Effector memory CD8-positive, alpha-beta T cell (primary cell): ENCODE data around the gene CEP350.
"Not testable (repeated sequence)": the region's sequence is repeated elsewhere in the genome, so short reads cannot be mapped to it uniquely, and the experiment has no call there.

Source experiments
- ATAC-seq: fragments of 150-1000 bp; cut with Tn5 transposase; replicated peaks from 2 replicates; pipeline ENCODE4 v1.10.0; 2021; ENCODE audit warnings: mild to moderate bottlenecking, moderate library complexity
- DNase-seq, 3 experiments: peaks; one replicate each; pipeline ENCODE4 v3.0.0; 2021
- H3K27ac Mint-ChIP-seq, 2 donors: one replicate each; pipeline ENCODE4 v1.8.0; 2022; ENCODE audit warnings: mild to moderate bottlenecking in 2 of 2, mixed read lengths in 2 of 2, moderate library complexity in 2 of 2
- H3K27me3 Mint-ChIP-seq, 2 donors: one replicate each; pipeline ENCODE4 v1.8.0; 2022; ENCODE audit warnings: mixed read lengths in 2 of 2
- H3K36me3 Mint-ChIP-seq: one replicate; pipeline ENCODE4 v1.8.0; 2022; ENCODE audit warnings: mild to moderate bottlenecking, moderate library complexity, mixed read lengths; ENCODE audit not compliant: insufficient read depth
- H3K4me1 Mint-ChIP-seq, 2 donors: one replicate each; pipeline ENCODE4 v1.8.0; 2022; ENCODE audit warnings: low read depth in 2 of 2, mixed read lengths in 2 of 2
- H3K4me3 Mint-ChIP-seq, 2 donors: one replicate each; pipeline ENCODE4 v1.8.0; 2022; ENCODE audit warnings: mild to moderate bottlenecking in 2 of 2, mixed read lengths in 2 of 2, moderate library complexity in 2 of 2
- H3K9me3 Mint-ChIP-seq, 2 donors: one replicate each; pipeline ENCODE4 v1.8.0; 2022; ENCODE audit warnings: mixed read lengths in 2 of 2

Gene CEP350

DNA sequence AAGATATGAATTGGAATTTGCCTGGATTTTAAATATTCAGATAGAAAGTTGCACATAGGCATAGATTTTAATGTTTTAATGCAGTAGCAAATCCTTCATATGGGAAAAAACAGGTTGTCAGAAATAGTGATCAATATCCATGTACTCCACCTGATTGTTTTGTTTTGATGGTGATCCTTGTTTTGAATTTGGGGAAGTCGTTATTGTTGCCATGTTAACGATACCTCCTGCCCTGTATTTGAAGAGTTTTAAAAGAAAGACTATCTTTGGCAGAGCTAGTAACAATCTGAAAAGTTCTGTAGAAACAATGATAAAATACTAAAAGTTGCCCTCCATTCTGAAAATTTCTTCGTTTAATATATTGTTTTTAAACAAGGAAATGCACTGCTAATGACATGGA lies 1.1 kb downstream of the CEP350 start:
- peaks cover 28 to 52% of the 10 kb centered on the region in 2 donors for H3K4me1 Mint-ChIP-seq
- no peak for ATAC-seq
- no peaks in the 10 kb centered on the region for H3K27me3 Mint-ChIP-seq
- H3K36me3 Mint-ChIP-seq: peaks cover 20% of the 10 kb centered on the region
- H3K27ac Mint-ChIP-seq: peak overlapping the region; percentile 90 to 92
- peak overlapping the region; percentile 84 to 86 for H3K4me3 Mint-ChIP-seq
- DNase-seq: no peak
- H3K9me3 Mint-ChIP-seq: no peaks in the 10 kb centered on the region

DNA sequence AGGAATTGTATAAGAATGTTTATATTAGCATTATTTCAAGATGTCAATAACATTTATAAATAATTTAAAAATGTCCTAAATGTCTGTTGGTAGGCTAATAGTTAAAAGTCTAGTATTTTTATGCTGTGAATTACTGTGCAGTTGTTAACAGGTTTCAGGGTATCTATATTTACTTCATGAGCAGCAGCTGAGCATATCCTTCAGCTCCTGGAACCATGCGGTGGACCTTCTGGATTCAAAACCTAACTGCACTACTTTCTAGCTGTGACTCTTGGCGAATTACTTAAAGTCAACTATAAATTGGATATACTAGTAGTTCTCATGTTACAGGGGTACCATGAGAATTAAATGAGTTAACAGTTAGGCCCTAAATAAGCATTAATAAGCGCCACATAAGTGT lies 3.7 kb downstream of the CEP350 start:
- Mint-ChIP-seq H3K9me3 (no peaks in the 10 kb centered on the region), H3K27me3 (no peaks in the 10 kb centered on the region), H3K27ac (no peak overlapping the region), H3K36me3 (peaks cover 19% of the 10 kb centered on the region), H3K4me1 (peaks cover 31 to 51% of the 10 kb centered on the region in 2 donors), H3K4me3 (no peak overlapping the region)
- ATAC-seq: no peak
- DNase-seq: no peak

DNA sequence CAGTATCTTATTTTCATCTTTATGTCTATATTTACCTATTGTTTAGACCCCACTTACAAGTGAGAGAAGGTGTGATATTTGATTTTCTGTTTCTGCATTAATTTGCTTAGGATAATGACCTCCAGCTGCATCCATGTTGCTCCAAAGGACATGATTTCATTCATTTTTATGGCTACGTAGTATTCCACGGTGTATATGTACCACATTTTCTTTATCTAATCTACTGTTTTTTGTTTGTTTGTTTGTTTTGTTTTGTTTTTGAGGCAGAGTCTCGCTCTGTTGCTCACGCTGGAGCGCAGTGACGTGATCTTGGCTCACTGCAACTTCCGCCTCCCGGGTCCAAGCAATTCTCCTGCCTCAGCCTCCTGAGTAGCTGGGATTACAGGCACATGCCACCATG lies 7.6 kb downstream of the CEP350 start:
- Mint-ChIP-seq H3K27ac (peak overlapping the region; percentile 8 to 82), H3K36me3 (peaks cover 16% of the 10 kb centered on the region), H3K4me1 (peaks cover 39 to 45% of the 10 kb centered on the region in 2 donors)
- DNase-seq, H3K9me3 Mint-ChIP-seq, H3K4me3 Mint-ChIP-seq, ATAC-seq, H3K27me3 Mint-ChIP-seq: not testable (repeated sequence)

DNA sequence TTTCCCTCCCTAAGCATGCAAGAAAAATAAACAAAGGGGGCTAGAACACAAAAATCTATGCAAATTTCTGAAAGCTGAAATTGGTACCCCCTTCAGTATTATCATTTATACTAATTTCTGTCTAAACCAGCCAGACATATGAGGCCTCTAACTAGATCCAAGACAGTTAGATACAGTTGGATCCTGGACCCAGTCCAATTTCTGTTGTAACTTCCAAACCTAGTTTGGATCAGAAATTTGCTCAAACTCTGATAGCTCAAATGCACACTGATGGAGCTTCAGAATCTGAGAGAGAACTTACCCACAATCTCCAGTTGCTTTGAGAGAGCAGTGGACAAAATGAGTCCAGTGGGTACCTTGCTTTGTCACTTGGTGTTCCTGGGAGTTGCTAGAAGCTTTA lies 11.9 kb downstream of the CEP350 start:
- no peak overlapping the region for H3K27ac Mint-ChIP-seq
- no peaks in the 10 kb centered on the region for H3K9me3 Mint-ChIP-seq
- peaks cover 9% of the 10 kb centered on the region for H3K36me3 Mint-ChIP-seq
- no peaks in the 10 kb centered on the region for H3K27me3 Mint-ChIP-seq
- peaks cover 41 to 55% of the 10 kb centered on the region in 2 donors for H3K4me1 Mint-ChIP-seq
- H3K4me3 Mint-ChIP-seq: no peak overlapping the region
- DNase-seq: no peak
- no peak for ATAC-seq

DNA sequence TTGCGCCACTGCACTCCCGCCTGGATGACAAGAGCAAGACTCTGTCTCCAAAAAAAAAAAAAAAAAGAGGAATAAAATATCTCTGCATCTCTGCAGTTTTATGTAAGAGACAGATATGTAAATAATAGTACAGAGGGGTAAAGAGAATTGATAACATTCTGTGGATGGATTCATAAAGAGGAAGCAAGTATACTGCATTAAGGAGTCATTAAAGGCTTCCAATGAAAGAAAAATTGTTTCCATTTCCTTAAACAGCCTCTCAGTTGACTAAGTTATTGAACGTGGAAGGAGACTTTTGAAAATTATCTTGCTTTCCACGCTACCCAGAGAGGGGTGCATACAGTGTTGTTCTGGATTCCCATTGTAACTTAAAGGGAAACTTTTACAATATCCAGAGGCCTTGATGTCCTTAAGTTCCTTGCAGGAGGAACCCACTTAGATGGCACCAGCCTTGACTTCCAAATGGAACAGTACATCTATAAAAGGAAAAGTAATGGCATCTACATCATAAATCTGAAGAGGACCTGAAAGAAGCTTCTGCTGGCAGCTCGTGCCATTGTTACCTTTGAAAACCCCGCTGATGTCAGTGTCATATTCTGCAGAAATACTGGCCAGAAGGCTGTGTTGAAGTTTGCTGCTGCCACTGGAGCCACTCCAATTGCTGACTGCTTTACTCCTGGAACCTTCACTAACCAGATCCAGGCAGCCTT lies 13.8 kb downstream of the CEP350 start:
- ATAC-seq (no peak), DNase-seq (no peak)
- Mint-ChIP-seq H3K9me3 (no peaks in the 10 kb centered on the region), H3K27ac (peak overlapping the region; percentile 11 to 22), H3K36me3 (peaks cover 7% of the 10 kb centered on the region), H3K27me3 (no peaks in the 10 kb centered on the region), H3K4me1 (peaks cover 34 to 56% of the 10 kb centered on the region in 2 donors), H3K4me3 (peak overlapping the region in 1 of 2 donors; percentile 28)

DNA sequence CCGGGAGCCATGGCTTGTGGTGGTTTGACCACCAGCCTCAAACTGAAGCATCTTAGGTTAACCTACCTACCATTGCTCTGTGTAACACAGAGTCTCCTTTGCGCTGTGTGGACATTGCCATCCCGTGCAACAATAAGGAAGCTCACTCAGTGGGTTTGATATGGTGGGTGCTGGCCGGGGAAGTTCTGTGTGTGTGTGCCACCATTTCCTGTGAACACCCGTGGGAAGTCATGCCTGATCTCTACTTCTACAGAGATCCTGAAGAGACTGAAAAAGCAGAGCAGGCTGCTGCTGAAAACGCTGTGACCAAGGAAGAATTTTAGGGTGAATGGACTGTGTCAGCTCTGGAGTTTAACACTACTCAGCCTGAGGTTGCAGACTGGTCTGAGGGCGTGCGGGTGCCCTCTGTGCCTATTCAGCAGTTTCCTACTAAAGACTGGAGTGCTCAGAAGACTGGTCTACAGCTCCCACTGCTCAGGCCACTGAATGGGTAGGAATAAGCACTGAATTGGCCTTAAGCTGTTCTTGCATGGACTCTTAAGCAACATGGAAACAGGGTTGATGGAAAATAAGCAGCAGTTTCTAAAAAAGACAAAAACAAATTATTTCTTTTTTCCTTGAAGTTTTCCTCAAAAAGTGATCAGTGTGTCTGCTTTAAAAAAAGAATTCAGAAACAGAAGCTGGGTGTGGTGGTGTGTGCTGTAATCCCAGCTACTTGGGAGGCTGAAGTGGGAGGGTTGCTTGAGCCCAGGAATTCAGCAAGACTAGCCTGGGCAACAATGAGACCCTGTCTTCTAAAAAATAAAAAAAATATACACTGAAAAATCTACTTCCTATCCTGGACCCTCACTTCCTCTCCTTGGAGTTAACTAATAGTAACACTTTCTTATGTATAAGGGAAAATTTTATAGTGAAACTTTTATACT lies 14.6 kb downstream of the CEP350 start:
- ATAC-seq: peak; percentile 5
- H3K9me3 Mint-ChIP-seq: no peaks in the 10 kb centered on the region
- peaks cover 9% of the 10 kb centered on the region for H3K36me3 Mint-ChIP-seq
- H3K27me3 Mint-ChIP-seq: no peaks in the 10 kb centered on the region
- peak overlapping the region in 1 of 2 donors; percentile 28 for H3K4me3 Mint-ChIP-seq
- DNase-seq: no peak
- H3K4me1 Mint-ChIP-seq: peaks cover 27 to 56% of the 10 kb centered on the region in 2 donors
- H3K27ac Mint-ChIP-seq: peak overlapping the region; percentile 11 to 67

DNA sequence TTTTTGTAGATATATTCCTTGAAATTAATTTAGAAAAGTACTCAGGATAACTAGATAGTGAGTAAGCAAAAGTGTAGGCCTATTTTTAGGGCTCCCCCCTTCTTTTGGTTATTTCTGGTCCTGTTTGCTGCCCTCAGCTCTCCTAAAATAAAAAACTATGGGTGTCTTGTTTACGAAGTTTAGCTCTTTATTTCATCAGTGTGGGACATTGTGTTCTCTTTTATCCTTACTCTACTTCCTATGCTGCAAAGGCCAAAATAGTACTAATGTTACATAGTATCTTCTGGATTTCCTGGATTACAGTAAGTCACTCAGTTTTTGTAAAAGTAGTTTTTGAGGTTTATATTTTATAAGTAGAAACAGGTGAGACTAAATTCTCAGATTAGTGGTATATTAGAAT lies 15.4 kb downstream of the CEP350 start:
- DNase-seq: no peak
- no peaks in the 10 kb centered on the region for H3K9me3 Mint-ChIP-seq
- no peaks in the 10 kb centered on the region for H3K27me3 Mint-ChIP-seq
- peak overlapping the region in 1 of 2 donors; percentile 67 for H3K27ac Mint-ChIP-seq
- H3K36me3 Mint-ChIP-seq: peaks cover 8% of the 10 kb centered on the region
- H3K4me3 Mint-ChIP-seq: peak overlapping the region in 1 of 2 donors; percentile 28
- no peak for ATAC-seq
- H3K4me1 Mint-ChIP-seq: peaks cover 27 to 55% of the 10 kb centered on the region in 2 donors

DNA sequence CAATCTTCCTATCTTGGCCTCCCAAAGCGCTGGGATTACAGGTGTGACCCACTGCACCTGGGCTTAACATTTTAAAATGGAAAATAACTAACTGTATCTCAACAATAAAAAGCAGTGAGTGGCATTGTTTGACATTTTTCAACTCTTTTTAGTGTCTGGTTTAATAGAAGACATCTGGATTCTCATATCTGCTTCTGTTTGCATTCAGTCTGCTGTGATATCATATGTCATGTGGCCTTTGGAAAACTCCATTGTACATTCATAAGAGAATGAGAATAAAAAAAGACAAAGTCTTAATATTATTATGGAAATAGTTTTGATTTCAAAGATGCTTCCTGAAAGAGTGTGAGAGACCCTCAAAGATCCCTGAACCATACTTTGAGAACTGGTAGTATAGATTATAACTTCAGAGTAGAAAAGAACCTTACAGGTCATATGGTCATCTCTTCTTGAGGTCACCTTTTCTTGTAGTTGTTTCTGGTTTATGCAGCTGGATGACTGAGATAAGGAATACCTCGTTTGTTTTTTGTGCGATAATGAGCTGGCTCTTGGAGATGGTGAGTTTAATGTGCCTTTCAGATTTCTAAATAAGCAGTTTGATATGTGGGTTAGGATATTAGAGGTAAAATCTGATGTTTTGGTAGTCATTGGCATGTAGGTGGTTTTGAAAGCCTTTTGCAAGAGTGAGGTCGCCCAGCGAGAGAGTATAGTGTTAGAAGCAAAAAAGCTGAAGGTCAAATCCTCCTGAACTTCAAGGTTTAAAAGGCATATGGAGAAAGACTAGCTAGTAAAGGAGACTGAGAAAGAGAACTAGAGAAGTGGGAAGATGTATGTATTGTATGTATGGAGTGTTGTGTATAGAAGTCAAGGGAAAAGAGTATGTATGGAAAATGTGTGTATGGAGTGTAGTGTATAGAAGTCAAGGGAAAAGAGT lies 17.2 kb downstream of the CEP350 start:
- Mint-ChIP-seq H3K4me3 (no peak overlapping the region), H3K27ac (no peak overlapping the region), H3K4me1 (peaks cover 29 to 63% of the 10 kb centered on the region in 2 donors), H3K9me3 (no peaks in the 10 kb centered on the region), H3K27me3 (no peaks in the 10 kb centered on the region), H3K36me3 (peaks cover 7% of the 10 kb centered on the region)
- ATAC-seq: no peak
- DNase-seq: no peak

DNA sequence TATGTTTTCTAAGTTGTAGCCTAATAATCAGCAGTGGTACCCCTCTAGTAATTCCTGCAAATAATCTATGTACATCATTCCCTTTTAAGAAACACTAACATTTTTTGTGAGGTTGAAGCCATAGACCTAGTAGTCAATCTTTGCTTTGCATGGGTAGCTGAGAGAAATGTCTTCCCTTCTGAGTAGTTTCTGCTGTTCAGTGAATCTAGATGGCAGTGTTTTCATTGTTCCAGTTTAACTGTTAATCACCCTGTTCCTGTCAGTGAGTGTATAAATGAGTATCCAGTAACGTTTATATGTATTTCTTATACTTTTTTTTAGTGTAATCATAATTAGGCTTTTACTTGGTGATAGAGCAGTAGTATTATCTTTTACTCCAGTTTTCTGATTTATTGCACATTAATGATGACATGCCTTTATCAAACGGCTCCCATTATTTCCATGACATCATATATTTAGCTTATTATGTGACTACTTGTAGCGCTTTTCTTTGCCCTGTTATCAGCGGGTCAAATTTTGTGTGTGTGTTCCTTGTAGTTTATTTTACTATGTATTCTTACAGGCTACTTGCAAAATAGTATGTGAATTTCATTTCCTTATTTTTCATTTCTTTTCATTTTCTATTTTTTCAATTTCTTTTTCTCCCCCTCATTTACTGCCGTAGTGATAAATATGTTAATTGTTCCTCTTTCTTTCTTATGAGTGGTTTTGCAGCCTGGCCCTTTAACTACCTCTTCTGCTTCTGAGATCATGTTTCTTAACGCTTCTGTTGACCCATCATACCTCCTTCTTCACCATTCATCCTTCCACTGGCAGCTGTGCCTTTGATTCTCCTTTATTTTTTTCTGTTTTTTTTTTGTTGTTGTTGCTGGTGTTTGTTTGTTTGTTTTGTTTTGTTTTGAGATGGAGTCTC lies 18.8 kb downstream of the CEP350 start:
- H3K27me3 Mint-ChIP-seq: no peaks in the 10 kb centered on the region
- no peak for DNase-seq
- no peak overlapping the region for H3K4me3 Mint-ChIP-seq
- H3K36me3 Mint-ChIP-seq: peaks cover 4% of the 10 kb centered on the region
- H3K27ac Mint-ChIP-seq: no peak overlapping the region
- no peak for ATAC-seq
- peaks cover 33 to 69% of the 10 kb centered on the region in 2 donors for H3K4me1 Mint-ChIP-seq
- H3K9me3 Mint-ChIP-seq: no peaks in the 10 kb centered on the region

DNA sequence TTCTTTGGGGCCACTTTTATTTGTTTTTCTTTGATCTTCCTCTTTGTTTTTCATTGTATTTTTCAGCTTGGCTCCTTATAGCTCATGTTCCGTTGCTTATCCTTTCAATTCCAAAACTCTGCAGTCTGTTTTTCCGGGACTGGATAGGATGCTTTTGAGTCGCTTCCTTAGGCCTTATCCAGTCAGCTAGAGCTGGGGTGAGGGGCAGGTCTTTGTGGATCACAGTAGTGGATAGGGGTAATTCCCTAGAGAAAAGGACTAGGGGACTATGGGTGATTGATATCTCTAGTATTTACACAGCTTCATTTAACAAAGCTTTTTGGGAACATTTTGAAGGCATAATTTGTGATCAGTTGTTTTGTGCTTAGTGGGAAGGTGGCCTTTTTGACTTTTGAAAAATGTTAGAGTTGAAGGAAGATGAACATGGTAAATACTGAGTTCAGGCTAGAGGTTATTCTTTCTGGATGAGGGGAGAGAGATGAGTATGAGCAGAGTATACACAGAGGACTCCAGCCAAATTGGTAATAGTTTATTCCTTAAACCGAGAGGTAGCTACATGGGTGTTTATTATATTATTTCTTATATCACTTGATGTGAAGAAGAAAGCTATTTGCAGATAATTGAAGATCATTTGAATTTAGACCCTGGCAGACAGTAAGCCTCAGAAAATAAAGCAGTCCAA lies 22.5 kb downstream of the CEP350 start:
- Mint-ChIP-seq H3K27ac (no peak overlapping the region), H3K9me3 (no peaks in the 10 kb centered on the region), H3K4me3 (no peak overlapping the region), H3K4me1 (peaks cover 33 to 65% of the 10 kb centered on the region in 2 donors), H3K36me3 (peaks cover 4% of the 10 kb centered on the region), H3K27me3 (no peaks in the 10 kb centered on the region)
- DNase-seq (no peak), ATAC-seq (no peak)

DNA sequence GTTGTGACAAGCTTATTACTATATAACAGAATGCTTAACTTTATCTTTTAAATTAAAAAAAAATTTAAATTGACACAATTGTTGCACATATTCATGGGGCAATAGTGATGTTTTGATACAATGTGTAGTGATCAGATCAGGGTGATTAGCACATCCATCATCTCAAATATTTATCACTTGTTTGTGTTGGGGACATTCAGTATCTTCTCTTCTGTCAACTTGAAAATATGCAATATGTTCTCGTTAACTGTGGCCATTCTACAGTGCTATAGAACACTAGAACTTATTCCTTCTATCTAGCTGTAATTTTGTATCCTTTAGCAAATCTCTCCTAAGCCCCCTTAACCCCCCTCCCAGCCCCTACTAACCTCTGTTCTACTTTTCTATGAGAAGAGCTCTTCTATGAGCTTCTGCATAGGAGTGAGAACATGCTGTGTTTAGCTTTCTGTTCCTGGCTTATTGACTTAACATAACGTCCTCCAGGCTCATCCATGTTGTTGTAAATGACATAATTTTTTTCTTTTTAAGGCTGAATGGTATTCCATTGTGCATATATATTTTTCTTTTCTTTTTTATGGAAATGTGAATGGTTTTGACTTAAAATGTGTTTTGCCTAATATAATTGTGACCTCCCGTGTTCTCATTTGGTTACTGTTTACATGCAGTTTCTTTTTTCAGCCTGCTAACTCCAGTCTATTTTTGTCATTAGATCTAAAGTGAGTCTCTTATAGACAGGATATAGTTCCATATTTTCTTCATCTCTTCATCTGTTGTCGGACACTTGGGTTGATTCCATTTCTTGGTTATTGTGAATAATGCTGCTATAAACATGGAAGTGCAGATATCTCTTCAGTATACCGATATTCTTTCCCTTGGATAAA lies 23.8 kb downstream of the CEP350 start:
- Mint-ChIP-seq H3K4me1 (peaks cover 32 to 55% of the 10 kb centered on the region in 2 donors), H3K36me3 (peaks cover 4% of the 10 kb centered on the region), H3K27ac (no peak overlapping the region), H3K27me3 (no peaks in the 10 kb centered on the region), H3K4me3 (no peak overlapping the region), H3K9me3 (no peaks in the 10 kb centered on the region)
- no peak for DNase-seq
- ATAC-seq: no peak
